Fibroblast of villous mesenchyme (primary cell): ENCODE results near the gene SSC4D. TPM values are rescaled to one million over a fixed set of nuclear protein-coding genes. Genes with fewer than 3 reads are reported as not detected.
"Not testable (repeated sequence)": the region's sequence is repeated elsewhere in the genome, so short reads cannot be mapped to it uniquely, and the experiment has no call there.

ENCODE experiments used
- DNase-seq: peaks from one replicate; pipeline ENCODE4 v3.0.0-alpha.2; 2010; ENCODE audit warnings: low read depth
- H3K4me3 ChIP-seq: 2 replicates; pipeline ENCODE4 v1.5.1; 2011; ENCODE audit warnings: low read depth, mild to moderate bottlenecking, low read length
- total RNA-seq: library from RNA; depleted of rRNA; stranded (reverse); fragments of >200 nt; gene quantifications from 2 replicates; pipeline ENCODE4 v1.2.3, GENCODE V29; 2012
- TF ChIP-seq, protein P1 (sequence below): IDR thresholded peaks from 2 replicates; pipeline ENCODE4 v1.5.1; 2012; ENCODE audit warnings: low read depth, mild to moderate bottlenecking, low read length; ENCODE audit not compliant: insufficient read depth

SSC4D gene
- total RNA-seq, 1 donor: 0.43 TPM

DNA sequence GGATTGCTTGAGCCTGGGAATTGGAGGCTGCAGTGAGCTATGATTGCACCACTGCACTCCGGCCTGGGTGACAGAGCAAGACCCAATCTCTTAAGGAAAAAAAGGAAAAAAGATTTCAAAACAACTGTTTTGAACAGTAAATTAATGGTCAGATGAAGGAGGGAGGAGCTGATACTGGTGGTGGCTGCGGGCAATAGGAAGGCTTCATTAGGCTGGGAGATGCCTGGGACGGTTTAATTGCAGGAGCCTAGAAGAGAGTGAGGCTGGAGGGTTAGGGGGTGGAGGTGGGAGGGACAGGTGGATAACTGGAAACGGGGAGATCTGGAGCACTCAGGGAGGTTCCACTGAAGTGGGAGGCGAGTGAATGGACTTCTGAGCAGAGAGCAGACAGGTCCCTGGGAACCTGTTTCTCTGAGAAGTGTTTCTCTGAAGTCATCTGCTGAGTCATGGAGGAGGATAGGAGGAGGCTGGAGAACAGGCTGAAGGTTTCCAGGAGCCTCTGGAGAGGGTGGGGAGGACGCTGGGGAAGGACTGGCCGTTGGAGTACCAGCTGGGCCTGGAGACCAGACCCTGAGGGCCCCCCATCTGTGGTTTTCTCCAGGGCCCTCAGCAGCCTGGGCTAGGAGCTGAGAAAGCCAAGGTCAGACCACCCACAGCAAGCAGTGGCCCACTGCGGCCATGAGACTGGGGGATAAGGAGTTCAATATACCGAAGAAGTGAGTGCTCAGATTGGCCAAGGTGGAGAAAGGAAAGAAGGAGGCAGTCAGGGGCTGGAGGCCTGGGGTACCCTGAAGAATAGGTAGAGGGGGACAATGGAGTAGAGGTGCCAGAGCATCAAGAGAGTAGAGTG, 36.3 kb downstream of the SSC4D start:
- peak; percentile 86 for DNase-seq
- no peak overlapping the region for H3K4me3 ChIP-seq
- TF ChIP-seq, protein P1, sequence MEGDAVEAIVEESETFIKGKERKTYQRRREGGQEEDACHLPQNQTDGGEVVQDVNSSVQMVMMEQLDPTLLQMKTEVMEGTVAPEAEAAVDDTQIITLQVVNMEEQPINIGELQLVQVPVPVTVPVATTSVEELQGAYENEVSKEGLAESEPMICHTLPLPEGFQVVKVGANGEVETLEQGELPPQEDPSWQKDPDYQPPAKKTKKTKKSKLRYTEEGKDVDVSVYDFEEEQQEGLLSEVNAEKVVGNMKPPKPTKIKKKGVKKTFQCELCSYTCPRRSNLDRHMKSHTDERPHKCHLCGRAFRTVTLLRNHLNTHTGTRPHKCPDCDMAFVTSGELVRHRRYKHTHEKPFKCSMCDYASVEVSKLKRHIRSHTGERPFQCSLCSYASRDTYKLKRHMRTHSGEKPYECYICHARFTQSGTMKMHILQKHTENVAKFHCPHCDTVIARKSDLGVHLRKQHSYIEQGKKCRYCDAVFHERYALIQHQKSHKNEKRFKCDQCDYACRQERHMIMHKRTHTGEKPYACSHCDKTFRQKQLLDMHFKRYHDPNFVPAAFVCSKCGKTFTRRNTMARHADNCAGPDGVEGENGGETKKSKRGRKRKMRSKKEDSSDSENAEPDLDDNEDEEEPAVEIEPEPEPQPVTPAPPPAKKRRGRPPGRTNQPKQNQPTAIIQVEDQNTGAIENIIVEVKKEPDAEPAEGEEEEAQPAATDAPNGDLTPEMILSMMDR: no peak

GRCh38 chr7:76371396-76371795, 38.1 kb downstream of the SSC4D start:
- H3K4me3 ChIP-seq: no peak overlapping the region
- no peak for DNase-seq
- TF ChIP-seq, protein P1: no peak

GRCh38 chr7:76369018-76369417, 40.5 kb downstream of the SSC4D start:
- DNase-seq: no peak
- TF ChIP-seq, protein P1: no peak
- no peak overlapping the region for H3K4me3 ChIP-seq

GRCh38 chr7:76368190-76368589, 41.3 kb downstream of the SSC4D start:
- no peak overlapping the region for H3K4me3 ChIP-seq
- TF ChIP-seq, protein P1: no peak
- DNase-seq: no peak

DNA sequence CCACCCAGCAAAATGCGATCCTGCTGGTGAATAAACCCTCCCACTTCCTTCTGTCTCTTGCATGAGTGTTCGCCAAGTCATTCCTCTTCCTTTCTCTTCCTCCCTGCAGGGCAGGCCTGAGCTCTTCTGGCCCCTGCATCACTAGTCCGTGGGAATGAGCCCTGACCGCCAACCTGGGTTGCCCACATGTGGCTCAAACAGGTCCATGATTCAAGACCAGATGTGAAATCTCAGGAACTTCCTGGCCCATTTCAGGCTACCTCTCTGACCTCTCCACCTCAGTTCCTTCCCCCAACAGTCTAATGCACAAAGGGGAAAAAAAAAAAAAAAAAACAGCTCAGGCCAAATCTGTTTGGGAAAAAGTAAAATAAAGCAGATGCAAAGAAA, 45.3 kb downstream of the SSC4D start:
- DNase-seq: peak; percentile 70
- no peak overlapping the region for H3K4me3 ChIP-seq

DNA sequence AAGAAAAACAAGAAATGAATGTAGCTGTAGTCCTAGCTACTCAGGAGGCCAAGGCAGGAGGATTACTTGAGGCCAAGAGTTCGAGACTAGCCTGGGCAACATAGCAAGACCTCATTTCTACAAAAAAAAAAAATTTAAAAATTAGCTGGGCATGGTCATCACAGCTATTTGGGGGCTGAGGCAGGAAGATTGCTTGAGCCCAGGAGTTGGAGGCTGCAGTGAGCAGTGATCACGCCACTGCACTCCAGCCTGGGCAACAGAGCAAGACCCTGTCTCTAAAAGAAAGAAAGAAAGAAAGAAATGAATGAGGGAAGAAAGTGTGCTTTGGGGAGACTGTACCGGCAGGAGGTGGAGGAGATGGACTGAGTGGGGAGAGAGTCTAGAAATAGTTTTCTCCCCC, 45.7 kb downstream of the SSC4D start:
- H3K4me3 ChIP-seq, DNase-seq: not testable (repeated sequence)

More for the DNA sequence above, 45.3 kb downstream of the SSC4D start:
- TF ChIP-seq, protein P1: no peak

DNA sequence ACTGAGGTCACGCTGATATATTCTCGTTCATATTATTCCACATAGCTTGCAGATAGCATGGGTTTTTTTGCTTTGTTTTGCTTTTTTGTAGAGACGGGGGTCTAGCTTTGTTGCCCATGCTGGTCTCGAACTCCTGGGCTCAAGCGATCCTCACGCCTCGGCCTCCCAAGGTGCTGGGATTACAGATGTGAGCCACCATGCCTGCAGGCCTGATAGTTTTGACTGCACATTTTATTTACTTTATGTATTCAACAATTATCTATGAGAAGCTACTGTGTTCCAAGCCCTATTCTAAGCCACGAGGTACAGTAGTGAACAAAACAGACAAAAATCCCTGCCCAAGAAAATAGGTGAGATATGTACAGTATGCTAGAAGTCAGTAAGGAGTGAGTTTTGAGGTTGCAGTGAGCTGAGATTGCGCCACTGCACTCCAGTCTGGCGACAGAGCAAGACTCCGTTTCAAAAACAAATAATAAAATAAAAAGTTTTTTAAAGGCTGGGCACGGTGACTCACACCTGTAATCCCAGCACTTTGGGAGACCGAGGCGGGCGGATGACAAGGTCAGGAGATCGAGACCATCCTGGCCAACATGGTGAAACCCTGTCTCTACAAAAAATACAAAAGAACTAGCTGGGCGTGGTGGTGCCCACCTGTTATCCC, 49.4 kb downstream of the SSC4D start:
- no peak overlapping the region for H3K4me3 ChIP-seq

More for the DNA sequence above, 49.4 kb downstream of the SSC4D start:
- DNase-seq: peak; percentile 61
- TF ChIP-seq, protein P1: no peak
